Left lung (tissue), 10 donors: ENCODE data around the gene UBE2O. TPM values are rescaled to one million over a fixed set of nuclear protein-coding genes. Genes with fewer than 3 reads are reported as not detected.

Experiments used
- ATAC-seq: fragments of 200-7000 bp; cut with Tn5 transposase; one replicate; pipeline ENCODE4 v1.9.1; 2020; ENCODE audit warnings: moderate library complexity
- DNase-seq, 4 donors: peaks; one replicate each; pipeline ENCODE4 v3.0.0-alpha.2; 2013 to 2020
- H3K27ac ChIP-seq, 2 donors: fragments of 200-600 bp; sonication (generic) in 1 of 2; one replicate each; pipeline versions ENCODE4 v1.5.0 to v1.8.0; 2020 to 2021
- H3K27me3 ChIP-seq, 2 donors: fragments of 200-600 bp; sonication (generic) in 1 of 2; one replicate each; pipeline versions ENCODE4 v1.5.0 to v1.8.0; 2020 to 2021
- H3K36me3 ChIP-seq, 2 donors: fragments of 200-600 bp; sonication (generic) in 1 of 2; one replicate each; pipeline versions ENCODE4 v1.5.0 to v1.8.0; 2020 to 2021
- H3K4me1 ChIP-seq, 2 donors: fragments of 200-600 bp; one replicate each; pipeline ENCODE4 v1.8.0; 2021
- H3K4me3 ChIP-seq, 2 donors: fragments of 200-600 bp; sonication (generic) in 1 of 2; one replicate each; pipeline versions ENCODE4 v1.5.0 to v1.8.0; 2020 to 2021; ENCODE audit warnings: mild to moderate bottlenecking in 1 of 2
- H3K9me3 ChIP-seq, 2 donors: fragments of 200-600 bp; sonication (generic) in 1 of 2; one replicate each; pipeline versions ENCODE4 v1.5.0 to v1.8.0; 2020 to 2021
- intact Hi-C, 2 donors: fragments of 100-400 bp; cut with DNase I; formaldehyde crosslinking; loops; one replicate each; pipeline versions ENCODE4 v1.11.2 to v1.14.2; 2022
- polyA plus RNA-seq, 6 donors: library from polyadenylated mRNA; unstranded; fragments of 120-200 nt; gene quantifications; one replicate each; pipeline ENCODE4 v1.2.1, GENCODE V29; 2013; ENCODE audit not compliant: insufficient read length in 6 of 6
- total RNA-seq, 2 donors: library from RNA; stranded (reverse); fragmentation: NEBNext Ultra II Directional; extraction: Animal tissue kit (Norgen Biotek cat#: 25700); gene quantifications; one replicate each; pipeline ENCODE4 v1.2.1, GENCODE V29; 2021
- TF ChIP-seq, protein P1 (sequence below), 2 donors: fragments of 200-600 bp; sonication (generic) in 1 of 2; IDR thresholded peaks; one replicate each; pipeline versions ENCODE4 v1.5.0 to v1.8.0; 2021; ENCODE audit warnings: antibody characterized with exemption in 2 of 2
- donor health status: DM: no; HTN: yes; CAD: no.
- donor health status: DM: no; HTN: no; CAD: no.

UBE2O gene
- total and polyA plus RNA-seq, 8 donors, result 20.1 to 34.8 (median 27.1) TPM

GRCh38 chr17:76421044-76421407, 31.9 kb downstream of the UBE2O start:
- Histone ChIP-seq H3K27ac (no peak overlapping the region), H3K4me3 (no peak overlapping the region), H3K27me3 (no peaks in the 10 kb centered on the region), H3K9me3 (no peaks in the 10 kb centered on the region), H3K4me1 (no peaks in the 10 kb centered on the region), H3K36me3 (no peaks in the 10 kb centered on the region)
- intact Hi-C loops, result no loop called here
- ATAC-seq (peak; percentile 33), DNase-seq (peak in 1 of 4 donors; percentile 47)
- TF ChIP-seq, protein P1, sequence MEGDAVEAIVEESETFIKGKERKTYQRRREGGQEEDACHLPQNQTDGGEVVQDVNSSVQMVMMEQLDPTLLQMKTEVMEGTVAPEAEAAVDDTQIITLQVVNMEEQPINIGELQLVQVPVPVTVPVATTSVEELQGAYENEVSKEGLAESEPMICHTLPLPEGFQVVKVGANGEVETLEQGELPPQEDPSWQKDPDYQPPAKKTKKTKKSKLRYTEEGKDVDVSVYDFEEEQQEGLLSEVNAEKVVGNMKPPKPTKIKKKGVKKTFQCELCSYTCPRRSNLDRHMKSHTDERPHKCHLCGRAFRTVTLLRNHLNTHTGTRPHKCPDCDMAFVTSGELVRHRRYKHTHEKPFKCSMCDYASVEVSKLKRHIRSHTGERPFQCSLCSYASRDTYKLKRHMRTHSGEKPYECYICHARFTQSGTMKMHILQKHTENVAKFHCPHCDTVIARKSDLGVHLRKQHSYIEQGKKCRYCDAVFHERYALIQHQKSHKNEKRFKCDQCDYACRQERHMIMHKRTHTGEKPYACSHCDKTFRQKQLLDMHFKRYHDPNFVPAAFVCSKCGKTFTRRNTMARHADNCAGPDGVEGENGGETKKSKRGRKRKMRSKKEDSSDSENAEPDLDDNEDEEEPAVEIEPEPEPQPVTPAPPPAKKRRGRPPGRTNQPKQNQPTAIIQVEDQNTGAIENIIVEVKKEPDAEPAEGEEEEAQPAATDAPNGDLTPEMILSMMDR (IDR thresholded peaks at IDR 0.05), result no peak

- no peak overlapping the region for H3K27ac ChIP-seq
- DNase-seq (no peak), ATAC-seq (no peak)
- no peaks in the 10 kb centered on the region for H3K4me1 ChIP-seq
- intact Hi-C loops, result no loop called here
- TF ChIP-seq, protein P1 (IDR thresholded peaks at IDR 0.05), result no peak
- no peaks in the 10 kb centered on the region for H3K36me3 ChIP-seq
- H3K9me3 ChIP-seq, result no peaks in the 10 kb centered on the region
- no peak overlapping the region for H3K4me3 ChIP-seq
- H3K27me3 ChIP-seq, result no peaks in the 10 kb centered on the region
These were observed 32.5 kb downstream of the UBE2O start for GRCh38 chr17:76420356-76421043.

- Histone ChIP-seq H3K4me1 (no peaks in the 10 kb centered on the region), H3K9me3 (no peaks in the 10 kb centered on the region), H3K27ac (no peak overlapping the region), H3K36me3 (no peaks in the 10 kb centered on the region), H3K4me3 (no peak overlapping the region), H3K27me3 (no peaks in the 10 kb centered on the region)
- TF ChIP-seq, protein P1 (IDR thresholded peaks at IDR 0.05), result no peak
- no peak for DNase-seq
- no peak for ATAC-seq
- intact Hi-C loops, result no loop called here
These were observed 33.2 kb downstream of the UBE2O start for GRCh38 chr17:76419576-76420260.

DNA sequence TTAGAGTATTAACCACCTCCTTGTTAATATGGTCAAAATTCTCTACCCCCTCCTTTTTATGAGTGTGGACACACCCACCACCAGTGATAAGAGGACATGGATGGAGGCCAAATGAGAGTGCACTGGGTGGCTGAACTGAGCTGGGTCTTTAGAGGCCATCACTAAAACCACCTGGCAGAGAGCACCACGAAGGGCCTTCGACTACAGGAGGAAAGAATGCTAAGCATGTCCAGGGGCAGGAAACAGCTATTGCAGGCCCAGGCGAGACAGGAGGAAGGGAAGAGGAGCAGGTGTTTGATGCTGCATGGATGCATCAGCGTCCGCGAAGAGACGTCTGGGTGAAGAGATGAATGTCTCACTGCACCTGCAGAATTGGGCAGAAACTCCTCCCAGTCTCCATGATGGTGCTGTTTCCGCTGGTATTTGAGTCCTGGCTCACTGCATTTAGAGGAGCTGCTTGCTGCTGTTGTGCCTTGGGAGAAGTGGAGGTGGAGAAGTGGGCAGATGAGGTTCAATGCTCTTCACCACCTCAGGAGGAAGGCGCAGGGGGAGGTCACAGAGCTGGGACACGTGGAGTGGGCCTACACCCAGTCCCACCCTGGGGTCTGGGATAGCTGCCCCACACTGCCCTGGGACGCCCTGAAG, 35.3 kb downstream of the UBE2O start:
- no peak overlapping the region for H3K27ac ChIP-seq
- TF ChIP-seq, protein P1 (IDR thresholded peaks at IDR 0.05), result no peak
- H3K4me1 ChIP-seq, result peaks cover 0 to 4% of the 10 kb centered on the region in 2 donors
- H3K4me3 ChIP-seq, result no peak overlapping the region
- intact Hi-C loops, result no loop called here
- no peak for DNase-seq
- no peaks in the 10 kb centered on the region for H3K9me3 ChIP-seq
- H3K36me3 ChIP-seq, result no peaks in the 10 kb centered on the region
- ATAC-seq, result peak; percentile 58
- no peaks in the 10 kb centered on the region for H3K27me3 ChIP-seq

GRCh38 chr17:76416899-76417298, 36.1 kb downstream of the UBE2O start:
- no peak for ATAC-seq
- TF ChIP-seq, protein P1 (IDR thresholded peaks at IDR 0.05), result no peak
- intact Hi-C loops, result no loop called here

More at GRCh38 chr17:76416899-76417298, 36.1 kb downstream of the UBE2O start:
- no peak overlapping the region for H3K27ac ChIP-seq
- no peak for DNase-seq
- H3K4me3 ChIP-seq, result no peak overlapping the region
- no peaks in the 10 kb centered on the region for H3K9me3 ChIP-seq
- H3K4me1 ChIP-seq, result peaks cover 0 to 4% of the 10 kb centered on the region in 2 donors
- H3K27me3 ChIP-seq, result no peaks in the 10 kb centered on the region
- H3K36me3 ChIP-seq, result no peaks in the 10 kb centered on the region
